IMR-90 (cell line): ENCODE measurements around the gene HIRA. TPM values are rescaled to one million over a fixed set of nuclear protein-coding genes. Genes with fewer than 3 reads are reported as not detected.

ENCODE experiments used
- ATAC-seq: fragments of 200-7000 bp; cut with Tn5 transposase; 2 replicates; pipeline ENCODE4 v1.9.1; 2020; ENCODE audit warnings: low read depth, mild to moderate bottlenecking, moderate library complexity
- BruUV-seq: library from RNA; stranded (reverse); fragments of 400-500 nt; replicated peaks from 2 replicates; lab custom pipeline; 2021; lab: Mats Ljungman, UMichigan
- CTCF ChIA-PET: fragments of 300-600 bp; formaldehyde crosslinking; extraction: SDS; loops from one replicate; lab custom pipeline; 2021; ENCODE audit warnings: antibody characterized with exemption; lab: Yijun Ruan, JAX
- POLR2A ChIA-PET: fragments of 300-600 bp; sonication (Branson Sonifier 250); formaldehyde crosslinking; loops from one replicate; lab custom pipeline; 2022; ENCODE audit warnings: antibody characterized with exemption; ENCODE audit not compliant: unreplicated experiment; lab: Charles Lee
- DNase-seq: peaks from one replicate; pipeline ENCODE4 v3.0.0; 2013
- H2AFZ ChIP-seq: replicated peaks from 2 replicates; pipeline ENCODE3; 2013; ENCODE audit warnings: low read length, mild to moderate bottlenecking; ENCODE audit not compliant: poor library complexity
- H2AK5ac ChIP-seq: 2 replicates; pipeline ENCODE4 v1.6.1; 2013; ENCODE audit warnings: low read depth, low read length, inconsistent platforms
- H2AK9ac ChIP-seq: replicated peaks from 2 replicates; pipeline ENCODE3; 2013; ENCODE audit warnings: mild to moderate bottlenecking, low read depth, low read length, moderate library complexity; ENCODE audit not compliant: poor library complexity
- H2BK120ac ChIP-seq: 2 replicates; pipeline ENCODE4 v1.6.1; 2013; ENCODE audit warnings: low read depth, low read length, inconsistent platforms
- H2BK15ac ChIP-seq: 3 replicates; pipeline ENCODE4 v1.6.1; 2013; ENCODE audit warnings: low read depth, low read length, inconsistent platforms
- H2BK20ac ChIP-seq: 2 replicates; pipeline ENCODE4 v1.6.1; 2013; ENCODE audit warnings: low read depth, mild to moderate bottlenecking, inconsistent platforms, low read length, moderate library complexity
- H2BK5ac ChIP-seq: 2 replicates; pipeline ENCODE4 v1.6.1; 2013; ENCODE audit warnings: mild to moderate bottlenecking, low read depth, low read length, inconsistent platforms; ENCODE audit not compliant: poor library complexity, severe bottlenecking
- H3K14ac ChIP-seq: replicated peaks from 2 replicates; pipeline ENCODE4 v1.6.1; 2013; ENCODE audit warnings: low read depth, low read length, inconsistent platforms
- H3K18ac ChIP-seq: 2 replicates; pipeline ENCODE4 v1.6.1; 2013; ENCODE audit warnings: low read depth, low read length, control low read depth
- H3K23ac ChIP-seq: 2 replicates; pipeline ENCODE4 v1.6.1; 2013; ENCODE audit warnings: low read depth, low read length, inconsistent platforms
- H3K27ac ChIP-seq: 2 replicates; pipeline ENCODE4 v1.5.1; 2013; ENCODE audit warnings: mild to moderate bottlenecking, control low read depth, low read length; ENCODE audit not compliant: insufficient read depth
- H3K27me3 ChIP-seq: 2 replicates; pipeline ENCODE4 v1.6.1; 2013; ENCODE audit warnings: low read length; ENCODE audit not compliant: control insufficient read depth, insufficient read depth
- H3K36me3 ChIP-seq: 2 replicates; pipeline ENCODE4 v1.6.1; 2013; ENCODE audit warnings: low read length, mixed read lengths; ENCODE audit not compliant: control insufficient read depth, insufficient read depth
- H3K4ac ChIP-seq: 2 replicates; pipeline ENCODE4 v1.6.1; 2013; ENCODE audit warnings: low read depth, low read length, inconsistent platforms
- H3K4me1 ChIP-seq: 2 replicates; pipeline ENCODE4 v1.6.1; 2013; ENCODE audit warnings: low read length, mixed read lengths; ENCODE audit not compliant: control insufficient read depth, insufficient read depth
- H3K4me2 ChIP-seq: 2 replicates; pipeline ENCODE4 v1.6.1; 2013; ENCODE audit warnings: low read depth, mild to moderate bottlenecking, control low read depth, low read length, moderate library complexity
- H3K4me3 ChIP-seq: 2 replicates; pipeline ENCODE4 v1.5.1; 2013; ENCODE audit warnings: low read depth, mild to moderate bottlenecking, control low read depth, low read length, moderate library complexity; ENCODE audit not compliant: insufficient read depth
- H3K56ac ChIP-seq: 2 replicates; pipeline ENCODE4 v1.6.1; 2013; ENCODE audit warnings: low read length, inconsistent platforms; ENCODE audit not compliant: insufficient read depth; ENCODE audit errors: extremely low read depth
- H3K79me1 ChIP-seq, 2 experiments: 2 replicates each; pipeline ENCODE4 v1.6.1; 2013; ENCODE audit warnings: low read length in 2 of 2, inconsistent platforms in 1 of 2, low read depth in 1 of 2
- H3K9ac ChIP-seq: 2 replicates; pipeline ENCODE4 v1.6.1; 2013; ENCODE audit warnings: low read depth, low read length, control low read depth
- H3K9me1 ChIP-seq: 2 replicates; pipeline ENCODE4 v1.6.1; 2013; ENCODE audit warnings: low read length, inconsistent platforms; ENCODE audit not compliant: insufficient read depth
- H3K9me3 ChIP-seq: 2 replicates; pipeline ENCODE4 v1.6.1; 2013; ENCODE audit warnings: low read length; ENCODE audit not compliant: control insufficient read depth, insufficient read depth
- H4K20me1 ChIP-seq: 2 replicates; pipeline ENCODE4 v1.6.1; 2013; ENCODE audit warnings: low read length, inconsistent platforms; ENCODE audit not compliant: insufficient read depth
- H4K5ac ChIP-seq: 2 replicates; pipeline ENCODE4 v1.6.1; 2013; ENCODE audit warnings: mild to moderate bottlenecking, low read depth, low read length, control low read depth
- H4K8ac ChIP-seq, 2 experiments: 2 replicates each; pipeline ENCODE4 v1.6.1; 2013; ENCODE audit warnings: low read depth in 2 of 2, low read length in 2 of 2, control low read depth in 1 of 2, inconsistent platforms in 1 of 2
- H4K91ac ChIP-seq: 2 replicates; pipeline ENCODE4 v1.6.1; 2013; ENCODE audit warnings: low read depth, low read length, inconsistent platforms; ENCODE audit not compliant: insufficient read depth
- BHLHE40 ChIP-seq: fragments of 150-350 bp; IDR thresholded peaks from 2 replicates; pipeline ENCODE4 v1.6.1; 2016; ENCODE audit warnings: mild to moderate bottlenecking, low read depth, low read length
- CEBPB ChIP-seq: IDR thresholded peaks from 2 replicates; pipeline ENCODE4 v1.6.1; 2012; ENCODE audit warnings: low read depth, low read length, improper control_type of control experiment
- CHD1 ChIP-seq: IDR thresholded peaks from 2 replicates; pipeline ENCODE4 v1.6.1; 2012; ENCODE audit warnings: low read depth, low read length, improper control_type of control experiment
- CTCF ChIP-seq: conservative IDR thresholded peaks from 2 replicates; pipeline ENCODE4 v1.5.1; 2012; ENCODE audit warnings: mild to moderate bottlenecking, low read depth, low read length, improper control_type of control experiment
- FOS ChIP-seq: fragments of 150-350 bp; IDR thresholded peaks from 2 replicates; pipeline ENCODE4 v1.6.1; 2016; ENCODE audit warnings: low read depth, low read length
- MAFK ChIP-seq: IDR thresholded peaks from 2 replicates; pipeline ENCODE4 v1.6.1; 2012; ENCODE audit warnings: low read depth, low read length, improper control_type of control experiment
- MAZ ChIP-seq: IDR thresholded peaks from 2 replicates; pipeline ENCODE4 v1.6.1; 2012; ENCODE audit warnings: low read depth, mild to moderate bottlenecking, low read length, improper control_type of control experiment, moderate library complexity, borderline replicate concordance
- MXI1 ChIP-seq: IDR thresholded peaks from 2 replicates; pipeline ENCODE4 v1.6.1; 2012; ENCODE audit warnings: low read depth, mild to moderate bottlenecking, low read length, moderate library complexity, borderline replicate concordance
- NFE2L2 ChIP-seq: fragments of 150-350 bp; IDR thresholded peaks from 2 replicates; pipeline ENCODE4 v1.6.1; 2016; ENCODE audit warnings: low read depth, mild to moderate bottlenecking, low read length
- POLR2A ChIP-seq: IDR thresholded peaks from 2 replicates; pipeline ENCODE4 v1.6.1; 2012; ENCODE audit warnings: mild to moderate bottlenecking, low read depth, low read length
- RAD21 ChIP-seq: IDR thresholded peaks from 2 replicates; pipeline ENCODE4 v1.6.1; 2012; ENCODE audit warnings: low read length, improper control_type of control experiment
- RCOR1 ChIP-seq: IDR thresholded peaks from 2 replicates; pipeline ENCODE4 v1.6.1; 2012; ENCODE audit warnings: mild to moderate bottlenecking, low read length, improper control_type of control experiment; ENCODE audit not compliant: insufficient replicate concordance
- RFX5 ChIP-seq: IDR thresholded peaks from 2 replicates; pipeline ENCODE4 v1.8.0; 2012; ENCODE audit warnings: low read depth, mild to moderate bottlenecking, low read length, moderate library complexity
- SMC3 ChIP-seq: fragments of 150-350 bp; IDR thresholded peaks from 2 replicates; pipeline ENCODE4 v1.6.1; 2016; ENCODE audit warnings: low read depth, mild to moderate bottlenecking, antibody characterized with exemption, low read length, moderate library complexity
- WGBS, 2 experiments: methylation state at CpG; one replicate each; pipeline versions ENCODE4 v1.1.5 to v1.1.7; 2013; ENCODE audit warnings: missing lambda C conversion rate in 2 of 2; ENCODE audit not compliant: insufficient read length in 1 of 2; ENCODE audit errors: extremely low coverage in 2 of 2; 5-methylcytosine and 5-hydroxymethylcytosine counted together
- dilution Hi-C: fragments of 300-500 bp; cut with HindIII; formaldehyde crosslinking; loops from one replicate; pipeline ENCODE4 v1.14.3; 2018; ENCODE audit warnings: low sequenced_read_pairs; ENCODE audit not compliant: unreplicated experiment
- in situ Hi-C: fragments of 300-500 bp; cut with MboI; formaldehyde crosslinking; loops from 3 replicates; pipeline ENCODE4 v1.14.3; 2019; ENCODE audit warnings: low sequenced_read_pairs, inconsistent platforms, mixed read lengths
- intact Hi-C: fragments of 100-400 bp; cut with micrococcal nuclease; formaldehyde crosslinking; loops from 2 replicates; pipeline ENCODE4 v1.10.0; 2022
- polyA plus RNA-seq, 3 experiments: library from polyadenylated mRNA; depleted of rRNA; stranded (reverse); fragments of >200 nt; gene quantifications; 2 replicates each; pipeline ENCODE4 v1.2.3, GENCODE V29; 2012; ENCODE audit warnings: low replicate concordance in 1 of 3
- total RNA-seq: library from RNA; depleted of rRNA; stranded (reverse); fragments of >200 nt; gene quantifications from 2 replicates; pipeline ENCODE4 v1.2.3, GENCODE V29; 2012
- TF ChIP-seq, protein P1 (sequence below): fragments of 150-350 bp; IDR thresholded peaks from 2 replicates; pipeline ENCODE4 v1.6.1; 2017; ENCODE audit warnings: mild to moderate bottlenecking, antibody characterized with exemption, low read length, low read depth
- TF ChIP-seq, protein P2 (sequence below): fragments of 150-350 bp; IDR thresholded peaks from 2 replicates; pipeline ENCODE4 v1.6.1; 2016; ENCODE audit warnings: low read depth, mild to moderate bottlenecking, low read length, moderate library complexity, borderline replicate concordance

Gene HIRA
- total and polyA plus RNA-seq, 2 of the 4 experiments (the other 2 are of a cell fraction): 14.5 to 24.2 TPM

DNA sequence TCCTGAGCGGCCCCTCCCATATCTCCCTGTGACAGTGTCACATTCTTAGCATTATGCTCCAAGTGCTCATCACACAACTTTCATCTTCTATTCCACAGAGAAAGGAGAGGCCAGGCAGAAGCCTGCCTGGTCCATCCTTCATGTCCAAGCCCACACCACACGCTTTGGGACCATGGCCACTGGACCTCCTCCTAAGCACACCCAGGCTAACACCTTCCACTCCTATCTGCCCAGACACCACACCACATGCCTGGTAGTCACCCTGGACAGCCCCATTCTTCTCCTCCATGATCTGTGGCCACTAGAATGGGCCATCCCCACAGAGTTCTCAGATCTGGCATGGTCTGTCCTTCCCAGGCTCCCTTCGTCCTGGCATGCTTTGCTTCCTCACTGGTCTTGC is 55.3 kb downstream of the HIRA start:
- no peaks in the 10 kb centered on the region for H3K4me1 ChIP-seq
- ATAC-seq: no peak
- H4K20me1 ChIP-seq: no peaks in the 10 kb centered on the region
- H3K79me1 ChIP-seq: no peaks in the 10 kb centered on the region; a peak in 1 of 4 replicates
- no peaks in the 10 kb centered on the region for H3K27me3 ChIP-seq
- dilution Hi-C loops (no loop called here), in situ Hi-C loops (no loop called here), intact Hi-C loops (no loop called here)
- no peaks in the 10 kb centered on the region for H3K9me3 ChIP-seq
- 0 out of 2 replicates have a peak, but pooled peaks cover 4% of the 10 kb centered on the region for H3K9me1 ChIP-seq
- BruUV-seq: no TSS peak
- no peak overlapping the region for H2BK15ac ChIP-seq
- H3K14ac ChIP-seq: no peak overlapping the region
- no peak overlapping the region for H3K4me3 ChIP-seq
- no peak overlapping the region for H4K8ac ChIP-seq
- H3K36me3 ChIP-seq: peaks cover 47% of the 10 kb centered on the region
- H2BK120ac ChIP-seq: no peak overlapping the region
- H3K4ac ChIP-seq: no peak overlapping the region
- H4K91ac ChIP-seq: no peak overlapping the region
- H3K9ac ChIP-seq: no peak overlapping the region
- no peak overlapping the region for H2BK5ac ChIP-seq
- no peak overlapping the region for H2AK5ac ChIP-seq
- H3K56ac ChIP-seq: no peak overlapping the region
- H3K4me2 ChIP-seq: no peak overlapping the region
- ChIA-PET POLR2A (no interaction called here), CTCF (no interaction called here)
- no peak overlapping the region for H2BK20ac ChIP-seq
- H3K27ac ChIP-seq: no peak overlapping the region
- H4K5ac ChIP-seq: no peak overlapping the region
- peak overlapping the region; percentile 65 for H2AK9ac ChIP-seq
- no peak overlapping the region for H3K23ac ChIP-seq
- WGBS, 2 experiments: 100% methylated on average over 2 of the region's 3 CpGs; no CpG with 5 or more reads in 1 of the 2 experiments
- TF ChIP-seq NFE2L2 (no peak), RAD21 (no peak), CEBPB (no peak), MXI1 (no peak), MAZ (no peak), POLR2A (no peak), BHLHE40 (no peak), CTCF (no peak), RCOR1 (no peak), SMC3 (no peak), RFX5 (no peak), CHD1 (no peak), FOS (no peak), MAFK (no peak)
- TF ChIP-seq, protein P1, sequence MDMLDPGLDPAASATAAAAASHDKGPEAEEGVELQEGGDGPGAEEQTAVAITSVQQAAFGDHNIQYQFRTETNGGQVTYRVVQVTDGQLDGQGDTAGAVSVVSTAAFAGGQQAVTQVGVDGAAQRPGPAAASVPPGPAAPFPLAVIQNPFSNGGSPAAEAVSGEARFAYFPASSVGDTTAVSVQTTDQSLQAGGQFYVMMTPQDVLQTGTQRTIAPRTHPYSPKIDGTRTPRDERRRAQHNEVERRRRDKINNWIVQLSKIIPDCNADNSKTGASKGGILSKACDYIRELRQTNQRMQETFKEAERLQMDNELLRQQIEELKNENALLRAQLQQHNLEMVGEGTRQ: no peak
- TF ChIP-seq, protein P2, sequence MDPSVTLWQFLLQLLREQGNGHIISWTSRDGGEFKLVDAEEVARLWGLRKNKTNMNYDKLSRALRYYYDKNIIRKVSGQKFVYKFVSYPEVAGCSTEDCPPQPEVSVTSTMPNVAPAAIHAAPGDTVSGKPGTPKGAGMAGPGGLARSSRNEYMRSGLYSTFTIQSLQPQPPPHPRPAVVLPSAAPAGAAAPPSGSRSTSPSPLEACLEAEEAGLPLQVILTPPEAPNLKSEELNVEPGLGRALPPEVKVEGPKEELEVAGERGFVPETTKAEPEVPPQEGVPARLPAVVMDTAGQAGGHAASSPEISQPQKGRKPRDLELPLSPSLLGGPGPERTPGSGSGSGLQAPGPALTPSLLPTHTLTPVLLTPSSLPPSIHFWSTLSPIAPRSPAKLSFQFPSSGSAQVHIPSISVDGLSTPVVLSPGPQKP: no peak
- peak overlapping the region; percentile 19 for H2AFZ ChIP-seq
- no peak for DNase-seq
- H3K18ac ChIP-seq: no peak overlapping the region
